H1 (cell line): ENCODE results near the gene PC. TPM values are rescaled to one million over a fixed set of nuclear protein-coding genes. Genes with fewer than 3 reads are reported as not detected.

ENCODE experiments used
- CTCF ChIA-PET: fragments of 300-600 bp; sonication (Branson Sonifier 250); formaldehyde crosslinking; loops from one replicate; lab custom pipeline; 2021; ENCODE audit not compliant: partially characterized antibody; lab: Charles Lee
- POLR2A ChIA-PET: fragments of 300-600 bp; sonication (Branson Sonifier 250); formaldehyde crosslinking; loops from one replicate; lab custom pipeline; 2021; ENCODE audit warnings: inconsistent platforms; ENCODE audit not compliant: partially characterized antibody; lab: Charles Lee
- DNase-seq, 2 experiments: peaks; one replicate each; pipeline versions ENCODE4 v3.0.0 to v3.0.0-alpha.2; 2010 to 2022; ENCODE audit warnings: low spot score in 2 of 2, low read depth in 1 of 2, mixed read lengths in 1 of 2
- FAIRE-seq: peaks from 2 replicates; lab custom pipeline; 2011; peaks lifted over from hg19 to GRCh38; lab: Jason Lieb, UNC
- H2AFZ ChIP-seq: 2 replicates; pipeline ENCODE4 v1.8.1; 2012; ENCODE audit warnings: low read length, inconsistent platforms
- H2AK5ac ChIP-seq: 2 replicates; pipeline ENCODE4 v1.6.1; 2013; ENCODE audit warnings: low read depth, low read length
- H2BK120ac ChIP-seq: replicated peaks from 2 replicates; pipeline ENCODE3; 2013; ENCODE audit warnings: low read depth, low read length, inconsistent platforms
- H2BK12ac ChIP-seq: 2 replicates; pipeline ENCODE4 v1.6.1; 2013; ENCODE audit warnings: low read depth, low read length
- H2BK15ac ChIP-seq: 2 replicates; pipeline ENCODE4 v1.6.1; 2013; ENCODE audit warnings: low read length
- H2BK20ac ChIP-seq: 2 replicates; pipeline ENCODE4 v1.6.1; 2013; ENCODE audit warnings: low read length
- H2BK5ac ChIP-seq: 2 replicates; pipeline ENCODE4 v1.6.1; 2013; ENCODE audit warnings: low read depth, low read length
- H3K14ac ChIP-seq: 2 replicates; pipeline ENCODE4 v1.6.1; 2013; ENCODE audit warnings: inconsistent platforms; ENCODE audit not compliant: insufficient read length
- H3K18ac ChIP-seq: 2 replicates; pipeline ENCODE4 v1.6.1; 2013; ENCODE audit warnings: low read length; ENCODE audit errors: extremely low read depth
- H3K23ac ChIP-seq: 2 replicates; pipeline ENCODE4 v1.6.1; 2013; ENCODE audit warnings: inconsistent platforms; ENCODE audit not compliant: insufficient read length
- H3K23me2 ChIP-seq: 2 replicates; pipeline ENCODE4 v1.6.1; 2013; ENCODE audit warnings: low read depth, low read length
- H3K27ac ChIP-seq: 2 replicates; pipeline ENCODE4 v1.6.1; 2011; ENCODE audit warnings: low read depth, low read length, inconsistent platforms
- H3K27me3 ChIP-seq, 4 experiments: replicated peaks in 1 of 4; 1 replicate in 1 of 4; 2 replicates in 3 of 4; pipeline versions ENCODE4 v1.6.1 to v1.8.1; 2011 to 2013; ENCODE audit warnings: low read length in 3 of 4, mild to moderate bottlenecking in 3 of 4, inconsistent platforms in 2 of 4, mixed read lengths in 2 of 4, moderate library complexity in 1 of 4; ENCODE audit not compliant: control insufficient read depth in 3 of 4, insufficient read depth in 3 of 4; ENCODE audit errors: extremely low read depth in 1 of 4
- H3K36me3 ChIP-seq, 4 experiments: 2 replicates each; pipeline versions ENCODE4 v1.6.1 to v1.8.1; 2011 to 2013; ENCODE audit warnings: mild to moderate bottlenecking in 4 of 4, low read length in 3 of 4, moderate library complexity in 2 of 4, control low read depth in 1 of 4, inconsistent platforms in 1 of 4; ENCODE audit not compliant: insufficient read depth in 4 of 4, control insufficient read depth in 2 of 4
- H3K4ac ChIP-seq: replicated peaks from 2 replicates; pipeline ENCODE3; 2013; ENCODE audit warnings: low read length, low read depth, mixed read lengths, inconsistent platforms; ENCODE audit not compliant: insufficient read length
- H3K4me1 ChIP-seq, 4 experiments: replicated peaks in 1 of 4; 1 replicate in 1 of 4; 2 replicates in 3 of 4; pipeline versions ENCODE4 v1.6.1 to v1.8.1; 2011 to 2013; ENCODE audit warnings: low read length in 3 of 4, inconsistent platforms in 2 of 4, mixed read lengths in 1 of 4; ENCODE audit not compliant: insufficient read depth in 4 of 4, control insufficient read depth in 3 of 4
- H3K4me2 ChIP-seq, 2 experiments: 2 replicates each; pipeline versions ENCODE4 v1.6.1 to v1.8.1; 2011 to 2013; ENCODE audit warnings: low read depth in 2 of 2, low read length in 2 of 2, control low read depth in 1 of 2, inconsistent platforms in 1 of 2, mild to moderate bottlenecking in 1 of 2; ENCODE audit not compliant: insufficient read depth in 1 of 2
- H3K4me3 ChIP-seq, 4 experiments: fragments of 200-600, 300-600 bp in 1 of 4; sonication (generic), shearing (Covaris generic), sonication (Bioruptor Twin) in 1 of 4; 2 replicates each; pipeline versions ENCODE4 v1.5.1 to v1.8.1; 2011 to 2016; ENCODE audit warnings: low read length in 4 of 4, low read depth in 3 of 4, control low read depth in 2 of 4, inconsistent platforms in 2 of 4, mild to moderate bottlenecking in 2 of 4, mixed read lengths in 1 of 4, moderate library complexity in 1 of 4; ENCODE audit not compliant: insufficient read depth in 2 of 4; ENCODE audit errors: extremely low read depth in 1 of 4
- H3K56ac ChIP-seq: replicated peaks from 2 replicates; pipeline ENCODE3; 2013; ENCODE audit warnings: low read depth, mild to moderate bottlenecking, mixed read lengths, low read length, inconsistent platforms; ENCODE audit not compliant: insufficient read length
- H3K79me1 ChIP-seq: 2 replicates; pipeline ENCODE4 v1.6.1; 2013; ENCODE audit warnings: low read depth, low read length, control low read depth
- H3K79me2 ChIP-seq, 2 experiments: 2 replicates each; pipeline versions ENCODE4 v1.6.1 to v1.8.1; 2012 to 2013; ENCODE audit warnings: low read length in 2 of 2, mild to moderate bottlenecking in 2 of 2, inconsistent platforms in 1 of 2; ENCODE audit not compliant: insufficient read depth in 2 of 2, control insufficient read depth in 1 of 2
- H3K9ac ChIP-seq, 4 experiments: replicated peaks in 1 of 4; 1 replicate in 1 of 4; 2 replicates in 3 of 4; pipeline versions ENCODE4 v1.6.1 to v1.8.1; 2011 to 2013; ENCODE audit warnings: low read depth in 3 of 4, low read length in 3 of 4, control low read depth in 2 of 4, mild to moderate bottlenecking in 2 of 4, moderate library complexity in 2 of 4, inconsistent platforms in 1 of 4; ENCODE audit errors: extremely low read depth in 1 of 4
- H3K9me3 ChIP-seq, 2 experiments: 2 replicates each; pipeline versions ENCODE4 v1.6.1 to v1.8.1; 2012 to 2013; ENCODE audit warnings: mild to moderate bottlenecking in 2 of 2, moderate library complexity in 2 of 2, control low read depth in 1 of 2, inconsistent platforms in 1 of 2, low read depth in 1 of 2, low read length in 1 of 2, mixed read lengths in 1 of 2; ENCODE audit not compliant: insufficient read depth in 2 of 2
- H4K20me1 ChIP-seq, 2 experiments: replicated peaks in 1 of 2; 2 replicates each; pipeline versions ENCODE3 to v1.8.1; 2011 to 2013; ENCODE audit warnings: inconsistent platforms in 2 of 2, low read length in 2 of 2, mild to moderate bottlenecking in 1 of 2; ENCODE audit not compliant: insufficient read depth in 2 of 2, control insufficient read depth in 1 of 2
- H4K5ac ChIP-seq: 2 replicates; pipeline ENCODE4 v1.6.1; 2013; ENCODE audit warnings: low read length, low read depth, mixed read lengths, inconsistent platforms; ENCODE audit not compliant: insufficient read length
- H4K8ac ChIP-seq: 2 replicates; pipeline ENCODE4 v1.8.0; 2013; ENCODE audit warnings: mild to moderate bottlenecking, moderate library complexity, low read length, inconsistent platforms; ENCODE audit not compliant: insufficient read depth; ENCODE audit errors: extremely low read depth
- H4K91ac ChIP-seq: replicated peaks from 2 replicates; pipeline ENCODE3; 2013; ENCODE audit warnings: low read length, mixed read lengths, inconsistent platforms; ENCODE audit not compliant: insufficient read length
- CBX8 ChIP-seq: fragments of 300-800, 300-1000 bp; sonication (generic); IDR thresholded peaks from 2 replicates; pipeline ENCODE4 v1.7.1; 2016; ENCODE audit warnings: low read depth, low read length, borderline replicate concordance
- CTCF ChIP-seq, 3 experiments: IDR thresholded peaks; 1 replicate in 2 of 3; 2 replicates in 1 of 3; pipeline versions ENCODE4 v1.5.1 to v1.6.1; 2011; ENCODE audit warnings: low read length in 3 of 3, mild to moderate bottlenecking in 3 of 3, inconsistent platforms in 2 of 3, low read depth in 1 of 3, moderate library complexity in 1 of 3; ENCODE audit not compliant: insufficient read depth in 1 of 3; ENCODE audit errors: control extremely low read depth in 1 of 3
- EGR1 ChIP-seq: IDR thresholded peaks from 2 replicates; pipeline ENCODE4 v1.6.1; 2011; ENCODE audit warnings: low read depth, low read length, borderline replicate concordance
- EP300 ChIP-seq, 2 experiments: IDR thresholded peaks; 1 replicate in 1 of 2; 2 replicates in 1 of 2; pipeline ENCODE4 v1.6.1; 2011 to 2012; ENCODE audit warnings: low read depth in 2 of 2, low read length in 2 of 2, mild to moderate bottlenecking in 2 of 2, borderline replicate concordance in 1 of 2, inconsistent platforms in 1 of 2, moderate library complexity in 1 of 2
- EZH2 ChIP-seq: fragments of 200-600 bp; sonication (generic); IDR thresholded peaks from 2 replicates; pipeline ENCODE4 v1.7.1; 2012; ENCODE audit warnings: low read depth, mild to moderate bottlenecking, moderate library complexity, low read length, inconsistent platforms; ENCODE audit not compliant: severe bottlenecking
- KDM4A ChIP-seq: IDR thresholded peaks from one replicate; pipeline ENCODE4 v1.7.1; 2012; ENCODE audit warnings: low read depth, mild to moderate bottlenecking, moderate library complexity, low read length, inconsistent platforms; ENCODE audit not compliant: severe bottlenecking
- NRF1 ChIP-seq: IDR thresholded peaks from 2 replicates; pipeline ENCODE4 v1.6.1; 2011; ENCODE audit warnings: mild to moderate bottlenecking, low read depth, low read length, improper control_type of control experiment
- SP2 ChIP-seq: IDR thresholded peaks from 2 replicates; pipeline ENCODE4 v1.6.1; 2012; ENCODE audit warnings: mild to moderate bottlenecking, low read length, inconsistent platforms
- SUZ12 ChIP-seq: fragments of 200-600 bp; sonication (generic); IDR thresholded peaks from 2 replicates; pipeline ENCODE4 v1.6.1; 2012; ENCODE audit warnings: mild to moderate bottlenecking, inconsistent platforms, low read length, moderate library complexity, mixed read lengths
- WGBS, 2 experiments: shearing (Covaris generic) in 1 of 2; methylation state at CpG; one replicate each; pipeline versions ENCODE4 v1.1.6 to v1.1.7; 2013 to 2015; ENCODE audit warnings: low lambda C conversion rate in 2 of 2, mixed read lengths in 2 of 2, inconsistent platforms in 1 of 2, low coverage in 1 of 2, missing lambda C conversion rate in 1 of 2; ENCODE audit not compliant: insufficient replicate concordance in 2 of 2, insufficient coverage in 1 of 2, insufficient read length in 1 of 2; ENCODE audit errors: extremely low coverage in 1 of 2, missing lambda C conversion rate in 1 of 2; 5-methylcytosine and 5-hydroxymethylcytosine counted together
- polyA plus RNA-seq, 7 experiments: library from polyadenylated mRNA; depleted of rRNA in 3 of 7; stranded (reverse) in 5 of 7; unstranded in 2 of 7; fragments of >200 nt in 5 of 7; fragments of 200-250 nt in 2 of 7; gene quantifications; 1 replicate in 5 of 7; 2 replicates in 1 of 7; 4 replicates in 1 of 7; pipeline versions ENCODE4 v1.2.1 to v1.2.3, GENCODE V29; 2011 to 2013; ENCODE audit warnings: missing spikeins in 2 of 7, mixed read lengths in 2 of 7
- total RNA-seq: library from RNA; stranded (reverse); fragmentation: NEBNext Ultra II Directional; extraction: Animal tissue kit (Norgen Biotek cat#: 25700); gene quantifications from 2 replicates; pipeline ENCODE4 v1.2.1, GENCODE V29; 2021

The PC gene
- total and polyA plus RNA-seq, 2 of the 8 experiments (the other 6 are each of a cell fraction or from before 2014, with no cell fraction given) = 11.5 to 27.5 TPM

- H2BK5ac ChIP-seq = no peak overlapping the region
- no peak overlapping the region for H2BK20ac ChIP-seq
- H2BK120ac ChIP-seq = no peak overlapping the region
- no peak overlapping the region for H3K14ac ChIP-seq
- no peaks in the 10 kb centered on the region for H3K79me2 ChIP-seq
- peaks cover 0 to 2% of the 10 kb centered on the region in 2 experiments for H4K20me1 ChIP-seq
- no peak overlapping the region for H3K18ac ChIP-seq
- no peak overlapping the region for H3K4ac ChIP-seq
- no peak overlapping the region for H3K4me3 ChIP-seq
- H3K4me2 ChIP-seq = no peak overlapping the region
- no peak overlapping the region for H3K9ac ChIP-seq
- H3K56ac ChIP-seq = no peak overlapping the region
- no peaks in the 10 kb centered on the region for H3K9me3 ChIP-seq
- POLR2A ChIA-PET = interaction anchor here (0.8 kb wide), 1 partner anchor 98 kb away, joined by 3 read pairs; no protein-coding TSS in a partner anchor
- CTCF ChIA-PET = interaction anchor here (0.6 to 11.9 kb wide), 7 partner anchors 10 to 161 kb away, joined by 3 to 199 read pairs (median 4); partner anchors contain the start of gene C11orf86
- H2AK5ac ChIP-seq = no peak overlapping the region
- WGBS, 2 experiments = 96% methylated on average over 8 of the region's 9 CpGs; no CpG with 5 or more reads in 1 of the 2 experiments
- FAIRE-seq (no peak), DNase-seq (no peak)
- H4K8ac ChIP-seq = no peak overlapping the region
- H3K27ac ChIP-seq = no peak overlapping the region
- no peak overlapping the region for H2AFZ ChIP-seq
- no peaks in the 10 kb centered on the region for H3K36me3 ChIP-seq
- peaks cover 4 to 16% (median 14%) of the 10 kb centered on the region in 4 experiments for H3K4me1 ChIP-seq
- no peak overlapping the region for H4K5ac ChIP-seq
- H3K27me3 ChIP-seq = no peaks in the 10 kb centered on the region
- no peak overlapping the region for H4K91ac ChIP-seq
- no peak overlapping the region for H2BK12ac ChIP-seq
- no peak overlapping the region for H2BK15ac ChIP-seq
- H3K23ac ChIP-seq = no peak overlapping the region
- peaks cover 2% of the 10 kb centered on the region for H3K79me1 ChIP-seq
- H3K23me2 ChIP-seq = no peaks in the 10 kb centered on the region
- TF ChIP-seq CTCF (IDR thresholded peaks at IDR 0.05; ENCODE audit: control extremely low read depth in 1 of 3, insufficient read depth in 1 of 3, low read depth in 1 of 3, low read length in 3 of 3) = no peak
- TF ChIP-seq SP2 = no peak
- no peak for TF ChIP-seq EP300 (IDR thresholded peaks at IDR 0.05; ENCODE audit: borderline replicate concordance in 1 of 2, low read depth in 2 of 2, low read length in 2 of 2)
- no peak for TF ChIP-seq CBX8
- no peak for TF ChIP-seq KDM4A
- TF ChIP-seq SUZ12 = no peak
- TF ChIP-seq NRF1 = no peak
- TF ChIP-seq EGR1 = no peak
- no peak for TF ChIP-seq EZH2
These were observed 80.4 kb downstream of the PC start for GRCh38 chr11:66877588-66878385.
